HG03521 (cell line): ENCODE measurements around the gene OSGIN1.
"Not testable (repeated sequence)": the region's sequence is repeated elsewhere in the genome, so short reads cannot be mapped to it uniquely, and the experiment has no call there.

Experiments
- ATAC-seq: cut with Tn5 transposase; IDR thresholded peaks from one replicate; pipeline ENCODE4 v1.9.1; 2021; ENCODE audit warnings: mild to moderate bottlenecking, moderate library complexity; ENCODE audit not compliant: unreplicated experiment

The OSGIN1 gene

DNA sequence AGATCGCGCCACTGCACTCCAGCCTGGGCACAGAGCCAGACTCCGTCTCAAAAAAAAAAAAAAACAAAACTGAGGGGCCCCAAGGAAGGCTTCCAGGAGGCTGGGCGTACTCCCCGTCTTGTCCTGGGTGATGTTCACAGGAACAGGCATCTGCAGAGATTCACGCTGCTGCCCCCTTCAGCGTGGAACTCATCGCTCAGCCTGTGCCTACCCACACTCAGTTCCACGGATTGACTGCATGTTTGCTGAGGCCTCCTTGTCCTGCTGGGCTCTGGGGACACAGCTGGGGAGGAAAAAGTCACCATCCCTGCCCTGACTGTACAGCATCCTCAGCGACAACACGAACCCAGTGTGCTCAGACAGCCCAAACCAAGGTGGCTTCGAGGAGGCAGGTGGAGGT, 12.9 kb upstream of the OSGIN1 start:
- ATAC-seq, result no peak

DNA sequence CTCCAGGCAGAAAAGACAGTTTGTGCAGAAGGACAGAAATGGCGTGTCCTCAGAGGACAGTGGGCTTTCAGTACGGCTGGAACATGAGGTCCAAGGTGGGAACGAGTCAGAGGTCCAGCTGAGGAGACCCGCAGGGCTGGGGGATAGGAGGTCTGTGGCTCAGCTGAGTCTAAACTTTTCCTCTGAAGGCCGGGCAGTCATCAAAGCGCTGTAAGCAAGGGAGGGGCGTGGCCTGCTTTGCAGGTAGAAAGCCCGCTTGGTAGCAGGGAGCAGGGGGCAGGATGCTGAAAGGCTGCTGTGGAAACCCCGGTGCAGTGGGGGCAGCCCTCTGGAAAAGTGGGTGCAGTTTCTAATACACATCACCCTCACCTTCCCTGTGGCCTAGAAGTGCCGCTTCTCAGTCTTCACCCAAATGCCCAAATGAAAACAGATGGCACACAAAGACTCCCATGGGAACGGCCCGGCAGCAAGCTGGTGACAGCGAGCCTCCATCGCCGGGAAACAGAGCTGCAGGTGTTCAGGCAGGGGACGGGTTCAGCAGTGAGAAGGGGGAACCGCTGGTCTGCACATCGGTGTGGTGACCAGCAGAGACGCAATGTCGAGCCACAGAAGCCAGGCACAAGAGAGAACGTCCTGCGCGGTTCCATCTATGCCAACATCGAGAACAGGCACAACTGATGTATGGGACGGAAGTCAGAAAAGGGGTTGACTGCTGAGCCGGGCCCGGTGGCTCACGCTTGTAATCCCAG, 12.2 kb upstream of the OSGIN1 start:
- no peak for ATAC-seq

DNA sequence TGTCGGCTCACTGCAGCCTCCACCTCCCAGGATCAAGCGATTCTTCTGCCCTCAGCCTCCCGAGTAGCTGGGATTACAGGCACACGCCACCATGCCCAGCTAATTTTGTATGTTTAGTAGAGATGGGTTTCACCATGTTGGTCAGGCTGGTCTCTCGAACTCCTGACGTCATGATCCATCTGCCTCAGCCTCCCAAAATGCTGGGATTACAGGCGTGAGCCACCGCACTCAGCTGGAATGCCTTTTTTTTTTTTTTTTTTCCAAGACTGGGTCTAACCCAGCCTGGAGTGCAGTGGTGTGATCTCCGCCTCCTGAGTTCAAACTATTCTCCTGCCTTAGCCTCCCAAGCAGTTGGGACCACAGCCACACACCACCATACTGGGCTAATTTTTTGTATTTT, 11.5 kb upstream of the OSGIN1 start:
- not testable (repeated sequence) for ATAC-seq

GRCh38 chr16:83942074-83942473, 11.0 kb upstream of the OSGIN1 start:
- ATAC-seq, result no peak

DNA sequence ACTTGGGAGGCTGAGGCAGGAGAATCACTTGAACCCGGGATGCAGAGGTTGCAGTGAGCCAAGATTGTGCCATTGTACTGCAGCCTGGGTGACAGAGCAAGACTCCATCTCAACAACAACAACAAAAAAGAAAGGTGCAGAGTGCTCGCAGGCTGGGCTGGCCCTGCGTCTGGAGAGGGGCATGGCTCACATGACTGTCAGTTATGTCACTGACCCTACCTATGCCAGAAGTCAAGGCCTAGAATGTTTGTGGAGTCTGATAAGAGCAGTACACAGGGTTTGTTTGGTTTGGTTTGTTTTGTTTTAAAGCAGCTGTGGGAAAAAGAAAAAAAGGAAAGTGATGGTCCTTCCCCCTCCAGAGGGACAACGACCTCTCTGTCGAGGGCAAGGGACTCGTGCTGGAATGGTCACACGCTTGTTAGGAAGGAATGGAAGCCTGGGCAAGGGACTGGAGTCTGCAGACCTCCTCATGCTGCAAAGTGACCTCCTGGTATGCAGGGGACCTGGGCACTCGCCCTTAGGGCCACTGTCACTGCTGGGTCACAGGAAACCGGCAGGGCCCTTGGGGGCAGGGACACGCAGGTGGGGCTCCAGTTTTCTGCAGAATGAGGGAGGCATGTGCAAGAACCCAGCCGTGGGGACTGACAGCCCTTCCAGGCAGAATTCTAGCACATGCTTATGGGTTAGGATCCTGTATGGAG, 10.1 kb upstream of the OSGIN1 start:
- no peak for ATAC-seq

DNA sequence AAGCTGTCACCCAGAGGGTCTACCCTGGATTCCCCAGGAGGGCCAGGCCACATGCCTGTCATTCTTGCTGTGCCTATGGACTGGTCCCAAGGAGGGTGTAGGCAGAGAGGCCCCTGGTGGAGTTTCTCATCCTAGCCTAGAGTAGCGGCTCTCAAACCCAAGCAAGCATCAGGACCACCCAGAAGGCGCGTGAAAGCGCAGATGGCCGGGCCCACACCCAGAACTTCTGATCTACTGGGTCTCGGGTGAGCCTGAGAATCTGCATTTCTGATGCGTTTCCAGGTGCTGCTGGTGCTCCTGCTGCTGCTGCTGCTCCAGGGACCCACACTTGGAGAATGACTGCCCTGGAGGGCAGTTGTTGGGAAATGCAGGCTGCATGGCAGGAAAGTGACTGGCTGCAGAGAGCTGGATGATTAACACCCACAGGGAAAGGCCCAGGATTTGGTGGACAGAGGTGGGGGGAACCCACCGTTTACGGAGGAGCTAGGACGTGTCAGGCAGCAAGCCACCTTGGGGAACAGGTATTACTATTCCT, 9.5 kb upstream of the OSGIN1 start:
- no peak for ATAC-seq

DNA sequence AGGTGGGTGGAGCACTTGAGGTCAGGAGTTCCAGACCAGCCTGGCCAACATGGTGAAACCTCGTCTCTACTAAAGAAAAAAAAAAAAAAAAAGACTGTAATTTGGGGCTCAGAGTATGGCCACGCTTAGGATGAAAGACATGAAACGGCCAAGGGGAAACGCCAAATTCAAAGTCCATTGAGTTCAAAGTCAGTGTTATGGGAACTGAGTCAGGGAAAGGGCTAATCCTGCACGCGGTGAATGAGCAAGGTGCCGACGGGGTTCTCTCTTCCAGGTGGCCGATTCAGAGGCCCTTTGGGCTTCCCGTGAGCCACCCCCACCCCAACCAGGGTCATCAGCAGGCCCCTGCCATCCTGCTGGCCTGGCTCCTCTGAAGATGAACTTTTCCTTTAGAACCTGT, 7.5 kb upstream of the OSGIN1 start:
- no peak for ATAC-seq

GRCh38 chr16:83946154-83946780, 6.8 kb upstream of the OSGIN1 start:
- no peak for ATAC-seq

- no peak for ATAC-seq
Measured at GRCh38 chr16:83946781-83947566, 6.1 kb upstream of the OSGIN1 start.

- no peak for ATAC-seq
Measured at GRCh38 chr16:83947642-83948234, 5.3 kb upstream of the OSGIN1 start.

GRCh38 chr16:83948914-83949723, 3.9 kb upstream of the OSGIN1 start:
- no peak for ATAC-seq

- no peak for ATAC-seq
Measured at GRCh38 chr16:83949724-83950001, 3.4 kb upstream of the OSGIN1 start.

DNA sequence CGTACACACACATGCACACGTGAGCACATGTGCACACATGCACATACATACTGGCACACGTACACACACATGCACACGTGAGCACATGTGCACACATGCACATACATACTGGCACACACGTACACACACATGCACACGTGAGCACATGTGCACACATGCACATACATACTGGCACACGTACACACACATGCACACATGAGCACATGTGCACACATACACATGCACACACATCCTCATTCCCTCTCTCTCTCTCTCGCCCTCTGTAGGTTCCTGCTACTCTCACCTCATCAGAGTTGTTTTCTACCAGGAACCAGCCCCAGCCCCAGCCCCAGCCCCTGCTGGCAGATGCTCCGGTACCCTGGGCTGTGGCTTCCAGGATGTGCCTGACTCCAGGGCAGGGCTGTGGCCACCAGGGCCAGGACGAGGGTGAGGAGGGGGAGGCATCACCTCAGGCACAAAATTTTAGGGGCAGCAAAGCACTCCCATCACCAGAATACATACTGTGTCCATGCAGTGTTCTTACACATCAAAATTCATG, 2.1 kb upstream of the OSGIN1 start:
- not testable (repeated sequence) for ATAC-seq

GRCh38 chr16:83951544-83951943, 1.5 kb upstream of the OSGIN1 start:
- no peak for ATAC-seq

- ATAC-seq, result no peak
Measured at GRCh38 chr16:83952587-83952939, 477 bp upstream of the OSGIN1 start.

DNA sequence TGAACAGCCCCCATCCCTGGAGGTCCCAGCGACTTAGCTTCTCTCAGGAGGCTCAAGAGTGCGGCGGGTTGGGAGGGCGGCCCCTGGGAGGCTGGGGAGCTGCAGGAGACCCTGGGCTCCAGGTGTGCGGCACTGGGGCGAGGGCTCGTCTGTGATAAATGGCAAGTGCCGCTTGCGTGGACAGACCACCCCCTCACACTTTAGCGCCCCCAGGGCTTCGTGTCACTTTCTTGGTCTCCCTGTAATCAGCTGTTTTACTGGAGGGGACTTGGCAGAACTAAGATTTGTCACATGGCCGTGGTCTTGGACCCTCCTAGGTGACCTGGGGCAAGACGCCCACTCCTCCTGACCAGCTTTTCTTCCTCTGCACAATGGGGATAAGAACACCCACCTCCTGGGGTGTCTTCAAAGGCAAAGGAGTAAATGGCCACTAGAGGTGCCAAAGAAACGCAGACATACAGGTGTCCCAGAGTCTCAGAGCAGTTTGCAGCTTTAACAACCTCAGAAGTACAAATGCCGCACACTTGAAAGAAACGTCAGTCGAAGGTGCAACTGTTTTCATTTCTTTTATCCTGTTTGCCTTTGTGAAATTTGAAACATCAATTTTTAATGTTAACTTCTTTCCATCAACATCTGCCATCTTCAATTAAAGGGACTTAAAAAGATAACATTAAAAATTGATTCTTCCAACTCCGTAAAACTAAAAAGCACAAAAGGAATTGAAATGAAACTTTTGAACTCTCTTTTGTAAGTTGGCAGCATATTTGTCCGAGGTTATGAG, 946 bp downstream of the OSGIN1 start:
- no peak for ATAC-seq

DNA sequence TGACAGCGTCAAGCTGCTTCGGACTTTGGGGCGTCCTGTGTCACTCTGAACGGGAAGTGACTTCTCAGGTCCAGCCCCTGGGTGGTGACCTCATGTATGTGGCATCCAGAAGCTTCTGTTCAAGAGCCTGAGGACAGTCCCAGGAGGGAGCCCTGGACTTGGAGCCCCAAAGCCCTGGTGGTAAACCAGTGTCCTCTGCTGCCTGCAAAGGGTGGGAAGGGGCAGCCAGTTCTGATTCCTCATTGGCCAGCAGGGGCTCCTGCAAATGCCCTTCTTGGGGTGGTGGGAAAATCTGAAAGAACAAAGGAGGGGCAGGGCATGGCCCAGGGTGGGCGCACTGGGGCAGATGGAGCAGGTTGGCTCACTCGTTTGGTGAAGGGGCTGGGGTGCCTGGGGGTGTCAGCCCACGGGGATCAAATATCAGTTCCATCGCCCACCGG, 1.6 kb downstream of the OSGIN1 start:
- no peak for ATAC-seq

GRCh38 chr16:83955218-83956130, 2.4 kb downstream of the OSGIN1 start:
- no peak for ATAC-seq
